HG02970 (cell line): ENCODE data around the gene SVIL.

ENCODE experiments used
- ATAC-seq: cut with Tn5 transposase; IDR thresholded peaks from one replicate; pipeline ENCODE4 v1.9.1; 2021; ENCODE audit warnings: mild to moderate bottlenecking, moderate library complexity, moderate number of reproducible peaks; ENCODE audit not compliant: unreplicated experiment, low FRiP score

SVIL gene

GRCh38 chr10:29438271-29438670 lies 196.5 kb downstream of the SVIL start:
- no peak for ATAC-seq

- ATAC-seq = no peak
Observed at GRCh38 chr10:29437871-29438270, 196.9 kb downstream of the SVIL start.

- ATAC-seq = no peak
Observed at GRCh38 chr10:29435809-29436501, 198.8 kb downstream of the SVIL start.

- no peak for ATAC-seq
Observed at GRCh38 chr10:29434111-29434510, 200.7 kb downstream of the SVIL start.

GRCh38 chr10:29431711-29432110 lies 203.1 kb downstream of the SVIL start:
- ATAC-seq = no peak

GRCh38 chr10:29430101-29430500 lies 204.7 kb downstream of the SVIL start:
- ATAC-seq = no peak

GRCh38 chr10:29428486-29428885 lies 206.3 kb downstream of the SVIL start:
- no peak for ATAC-seq

GRCh38 chr10:29427667-29428066 lies 207.1 kb downstream of the SVIL start:
- ATAC-seq = no peak

- no peak for ATAC-seq
Observed at GRCh38 chr10:29426420-29426819, 208.4 kb downstream of the SVIL start.

GRCh38 chr10:29424017-29424416 lies 210.8 kb downstream of the SVIL start:
- ATAC-seq = no peak

- no peak for ATAC-seq
Observed at GRCh38 chr10:29420744-29421143, 214.0 kb downstream of the SVIL start.

- no peak for ATAC-seq
Observed at GRCh38 chr10:29417324-29417723, 217.4 kb downstream of the SVIL start.

- no peak for ATAC-seq
Observed at GRCh38 chr10:29415876-29416275, 218.9 kb downstream of the SVIL start.

GRCh38 chr10:29414501-29414900 lies 220.3 kb downstream of the SVIL start:
- no peak for ATAC-seq

- ATAC-seq = no peak
Observed at GRCh38 chr10:29412485-29412884, 222.3 kb downstream of the SVIL start.

GRCh38 chr10:29411666-29412315 lies 223.0 kb downstream of the SVIL start:
- no peak for ATAC-seq

- ATAC-seq = peak; percentile 59
Observed at GRCh38 chr10:29409241-29410054, 225.3 kb downstream of the SVIL start.

- ATAC-seq = no peak
Observed at GRCh38 chr10:29408847-29409240, 225.9 kb downstream of the SVIL start.
